AG09319 (cell line): ENCODE measurements around the gene TTC23L.

Source experiments
- DNase-seq: peaks from one replicate; pipeline ENCODE4 v3.0.0-alpha.2; 2010; ENCODE audit warnings: low read depth; ENCODE audit errors: extremely low read depth
- TF ChIP-seq, protein P1 (sequence below): IDR thresholded peaks from 2 replicates; pipeline ENCODE4 v1.5.1; 2011; ENCODE audit warnings: low read depth, mild to moderate bottlenecking, inconsistent platforms, low read length, moderate library complexity

TTC23L gene

DNA sequence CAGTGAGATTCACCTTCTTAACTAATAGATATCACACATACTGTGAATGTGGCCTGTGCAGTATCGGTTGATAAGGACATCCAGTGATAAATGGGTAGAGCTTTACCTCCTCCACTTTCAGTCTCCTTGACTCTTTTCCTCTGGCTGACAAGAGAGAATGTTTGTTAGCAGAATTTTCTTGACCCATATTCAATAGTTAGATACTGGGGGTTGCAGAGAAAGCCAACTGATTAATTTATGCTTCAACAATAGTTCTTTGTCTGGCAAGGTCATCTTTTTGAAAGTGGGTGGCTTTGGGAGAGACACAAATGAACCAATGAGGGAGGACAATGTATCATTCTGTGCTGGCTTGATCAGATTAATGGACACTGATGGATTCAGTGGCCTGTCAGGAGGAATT lies 30.3 kb downstream of the TTC23L start:
- no peak for DNase-seq
- TF ChIP-seq, protein P1, sequence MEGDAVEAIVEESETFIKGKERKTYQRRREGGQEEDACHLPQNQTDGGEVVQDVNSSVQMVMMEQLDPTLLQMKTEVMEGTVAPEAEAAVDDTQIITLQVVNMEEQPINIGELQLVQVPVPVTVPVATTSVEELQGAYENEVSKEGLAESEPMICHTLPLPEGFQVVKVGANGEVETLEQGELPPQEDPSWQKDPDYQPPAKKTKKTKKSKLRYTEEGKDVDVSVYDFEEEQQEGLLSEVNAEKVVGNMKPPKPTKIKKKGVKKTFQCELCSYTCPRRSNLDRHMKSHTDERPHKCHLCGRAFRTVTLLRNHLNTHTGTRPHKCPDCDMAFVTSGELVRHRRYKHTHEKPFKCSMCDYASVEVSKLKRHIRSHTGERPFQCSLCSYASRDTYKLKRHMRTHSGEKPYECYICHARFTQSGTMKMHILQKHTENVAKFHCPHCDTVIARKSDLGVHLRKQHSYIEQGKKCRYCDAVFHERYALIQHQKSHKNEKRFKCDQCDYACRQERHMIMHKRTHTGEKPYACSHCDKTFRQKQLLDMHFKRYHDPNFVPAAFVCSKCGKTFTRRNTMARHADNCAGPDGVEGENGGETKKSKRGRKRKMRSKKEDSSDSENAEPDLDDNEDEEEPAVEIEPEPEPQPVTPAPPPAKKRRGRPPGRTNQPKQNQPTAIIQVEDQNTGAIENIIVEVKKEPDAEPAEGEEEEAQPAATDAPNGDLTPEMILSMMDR = no peak

DNA sequence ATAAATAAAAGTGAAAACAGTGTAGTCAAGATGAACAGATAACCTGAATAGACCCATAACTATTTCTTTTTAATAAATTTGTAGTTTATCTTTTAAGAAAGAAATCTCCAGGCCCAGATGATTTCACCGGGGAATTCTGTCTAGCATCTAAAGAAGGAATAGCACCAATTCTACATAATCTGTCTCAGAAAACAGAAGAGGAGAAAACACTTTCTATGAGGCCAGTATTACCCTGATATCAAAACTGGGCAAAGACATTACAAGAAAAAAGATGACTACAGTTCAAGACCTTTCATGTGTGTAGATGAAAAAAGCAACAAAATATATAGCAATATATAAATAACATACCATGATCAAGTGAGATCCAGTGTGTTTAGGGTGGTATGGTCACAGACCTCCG lies 31.4 kb downstream of the TTC23L start:
- DNase-seq = no peak
- TF ChIP-seq, protein P1 = no peak

DNA sequence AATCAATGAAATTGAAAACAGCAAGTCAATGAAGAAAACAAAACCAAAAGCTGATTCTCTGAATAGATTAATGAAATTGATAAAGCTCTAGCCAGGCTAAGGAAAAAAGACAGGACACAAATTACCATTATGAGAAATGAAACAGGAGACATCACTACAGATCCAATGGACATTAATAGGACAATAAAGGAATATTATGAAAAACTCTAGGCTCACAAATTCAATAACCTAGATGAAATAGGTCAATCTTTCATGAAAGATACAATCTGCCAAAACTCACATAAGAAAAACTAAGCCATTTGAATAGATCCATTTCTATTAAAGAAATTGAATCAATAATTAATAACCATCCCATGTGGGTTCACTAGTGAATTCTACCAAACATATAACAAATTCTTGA lies 37.3 kb downstream of the TTC23L start:
- TF ChIP-seq, protein P1 = no peak

DNA sequence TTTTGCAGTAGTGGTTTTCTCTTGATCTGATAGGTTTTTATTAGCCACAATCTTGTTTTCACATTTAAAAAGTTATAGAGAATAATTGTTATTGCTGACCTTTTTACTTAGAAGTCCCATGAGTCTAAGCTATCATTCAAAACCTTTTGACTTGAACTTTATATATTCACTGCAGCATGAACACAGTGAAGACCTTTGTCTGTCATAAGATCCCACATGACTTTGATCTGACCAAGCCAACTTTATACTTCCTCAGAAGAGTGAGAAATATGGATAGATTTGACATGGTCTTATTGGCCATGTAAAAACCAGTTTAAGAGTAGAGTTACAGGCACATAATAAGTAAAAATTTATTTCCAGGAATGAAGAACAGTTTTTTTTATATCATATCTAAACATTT lies 42.3 kb downstream of the TTC23L start:
- TF ChIP-seq, protein P1 = no peak
- DNase-seq = no peak

More for the DNA sequence above, 37.3 kb downstream of the TTC23L start:
- no peak for DNase-seq

DNA sequence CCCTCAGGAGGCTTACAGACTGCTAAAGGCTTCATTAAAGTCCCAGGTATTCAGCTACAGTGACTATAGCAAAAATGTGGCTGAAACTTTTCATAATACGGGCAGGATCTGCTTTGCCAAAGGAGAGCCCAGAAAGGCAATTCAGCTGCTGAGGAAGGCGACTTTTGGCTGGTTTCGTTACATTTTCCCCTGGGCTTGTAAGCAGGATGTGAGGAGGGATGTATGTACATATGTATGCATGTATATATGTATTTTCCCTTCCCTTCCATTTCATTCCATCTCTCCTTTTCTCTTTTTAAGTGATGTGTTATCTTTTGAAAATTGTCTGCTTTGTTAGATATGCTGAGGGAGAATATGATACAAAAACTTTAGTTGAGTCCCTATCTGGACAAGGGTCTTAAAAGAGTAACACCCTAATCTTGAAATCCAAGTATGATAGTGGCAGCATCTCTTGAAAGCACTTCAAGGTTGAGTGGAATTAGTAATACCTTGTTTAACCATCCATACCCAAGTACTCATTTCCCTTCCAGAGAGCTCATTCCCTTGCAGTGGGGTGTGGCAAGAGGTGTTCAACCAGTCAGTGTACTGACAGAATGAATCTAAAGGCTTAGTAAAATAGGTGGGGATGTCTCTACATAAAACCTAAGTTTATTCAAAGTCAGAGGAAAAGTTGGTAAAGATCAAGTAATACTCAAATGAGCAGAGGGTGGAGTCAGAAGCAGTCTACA lies 47.6 kb downstream of the TTC23L start:
- DNase-seq = no peak
- TF ChIP-seq, protein P1 = no peak

DNA sequence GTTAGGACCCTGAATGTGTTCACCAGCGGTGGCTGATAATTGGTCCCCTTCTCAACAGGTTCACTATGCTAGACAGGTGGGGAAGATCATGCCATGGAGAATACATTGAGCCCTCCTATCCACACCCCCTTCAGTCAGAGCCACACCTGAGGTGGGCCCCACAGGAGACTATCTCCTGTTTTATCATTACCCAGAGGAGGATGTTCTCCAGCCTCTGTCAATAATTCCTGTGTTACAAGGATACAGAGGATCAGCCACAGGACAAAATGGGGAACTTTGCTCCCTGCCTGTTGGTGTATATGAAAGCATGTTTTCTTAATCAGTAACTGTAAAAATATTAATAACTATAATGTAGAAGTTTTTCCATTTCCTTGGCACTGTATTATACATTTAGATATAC lies 50.4 kb downstream of the TTC23L start:
- DNase-seq = no peak
- TF ChIP-seq, protein P1 = no peak

DNA sequence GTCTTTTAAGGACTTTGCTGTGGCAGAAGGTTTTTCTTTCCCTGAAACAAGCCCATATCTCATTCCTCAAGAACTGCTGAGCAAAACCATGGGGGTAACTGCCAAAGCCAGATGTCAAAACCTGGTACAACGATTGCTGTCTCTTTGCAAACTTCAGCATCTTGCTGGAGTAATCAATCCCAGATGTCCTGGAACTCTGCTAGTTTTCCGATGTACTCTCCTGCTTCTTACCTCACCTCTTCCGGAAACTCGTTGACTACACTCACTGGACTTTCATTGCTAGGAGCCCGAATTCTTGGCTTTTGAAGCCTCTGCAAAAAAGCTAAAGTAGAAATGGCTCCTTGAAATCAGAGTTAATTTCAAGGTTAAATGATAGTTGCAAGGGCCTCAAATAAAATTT lies 53.0 kb downstream of the TTC23L start:
- DNase-seq = peak; percentile 90

More for the DNA sequence above, 53.0 kb downstream of the TTC23L start:
- TF ChIP-seq, protein P1 = no peak
